Forelimb muscle (tissue), 1 donor: ENCODE measurements around the gene ZNF292. TPM values are rescaled to one million over a fixed set of nuclear protein-coding genes. Genes with fewer than 3 reads are reported as not detected.
"Not testable (repeated sequence)": the region's sequence is repeated elsewhere in the genome, so short reads cannot be mapped to it uniquely, and the experiment has no call there.

ENCODE experiments used
- DNase-seq: peaks from one replicate; pipeline ENCODE4 v3.0.0-alpha.2; 2013; ENCODE audit warnings: low read depth
- polyA plus RNA-seq: library from polyadenylated mRNA; unstranded; fragments of 120-200 nt; gene quantifications from one replicate; pipeline ENCODE4 v1.2.1, GENCODE V29; 2013; ENCODE audit not compliant: insufficient read length

Gene ZNF292
- polyA plus RNA-seq, 1 donor, result 20.5 TPM

- DNase-seq, result no peak
These were observed 5.9 kb downstream of the ZNF292 start for GRCh38 chr6:87161299-87161698.

GRCh38 chr6:87164004-87164403, 8.6 kb downstream of the ZNF292 start:
- no peak for DNase-seq

- no peak for DNase-seq
These were observed 9.1 kb downstream of the ZNF292 start for GRCh38 chr6:87164506-87164905.

- no peak for DNase-seq
These were observed 9.8 kb downstream of the ZNF292 start for GRCh38 chr6:87165185-87165584.

GRCh38 chr6:87171938-87172633, 16.7 kb downstream of the ZNF292 start:
- DNase-seq, result no peak

GRCh38 chr6:87174078-87174579, 18.8 kb downstream of the ZNF292 start:
- DNase-seq, result no peak

- DNase-seq, result no peak
These were observed 21.1 kb downstream of the ZNF292 start for GRCh38 chr6:87176493-87176892.

GRCh38 chr6:87180105-87180728, 24.9 kb downstream of the ZNF292 start:
- no peak for DNase-seq

- DNase-seq, result no peak
These were observed 26.5 kb downstream of the ZNF292 start for GRCh38 chr6:87181903-87182302.

GRCh38 chr6:87182321-87182720, 27.0 kb downstream of the ZNF292 start:
- DNase-seq, result no peak

- no peak for DNase-seq
These were observed 27.6 kb downstream of the ZNF292 start for GRCh38 chr6:87182940-87183339.

GRCh38 chr6:87183687-87184086, 28.3 kb downstream of the ZNF292 start:
- no peak for DNase-seq

- DNase-seq, result no peak
These were observed 29.4 kb downstream of the ZNF292 start for GRCh38 chr6:87184762-87185250.

GRCh38 chr6:87196275-87196842, 41.0 kb downstream of the ZNF292 start:
- no peak for DNase-seq

GRCh38 chr6:87197547-87197946, 42.2 kb downstream of the ZNF292 start:
- no peak for DNase-seq

GRCh38 chr6:87198022-87198810, 42.9 kb downstream of the ZNF292 start:
- DNase-seq, result not testable (repeated sequence)

- no peak for DNase-seq
These were observed 44.4 kb downstream of the ZNF292 start for GRCh38 chr6:87199787-87200186.

- DNase-seq, result no peak
These were observed 45.3 kb downstream of the ZNF292 start for GRCh38 chr6:87200469-87201175.

GRCh38 chr6:87203448-87204023, 48.2 kb downstream of the ZNF292 start:
- DNase-seq, result no peak

- no peak for DNase-seq
These were observed 54.4 kb downstream of the ZNF292 start for GRCh38 chr6:87209812-87210211.

- DNase-seq, result no peak
These were observed 55.6 kb downstream of the ZNF292 start for GRCh38 chr6:87210979-87211378.
